Testis (tissue), 2 donors: ENCODE measurements around the gene ZC3H7A.

Experiments
- CTCF ChIP-seq, 3 experiments: fragments of 450-650 bp in 2 of 3; fragments of 200-600 bp in 1 of 3; sonication (generic) in 1 of 3; IDR thresholded peaks; one replicate each; pipeline ENCODE4 v1.5.1; 2016 to 2019; ENCODE audit warnings: antibody characterized with exemption in 3 of 3, mild to moderate bottlenecking in 2 of 3, moderate library complexity in 1 of 3
- POLR2A ChIP-seq: fragments of 450-650 bp; IDR thresholded peaks from one replicate; pipeline ENCODE4 v1.6.1; 2017; ENCODE audit warnings: antibody characterized with exemption, mild to moderate bottlenecking, moderate library complexity

DNA sequence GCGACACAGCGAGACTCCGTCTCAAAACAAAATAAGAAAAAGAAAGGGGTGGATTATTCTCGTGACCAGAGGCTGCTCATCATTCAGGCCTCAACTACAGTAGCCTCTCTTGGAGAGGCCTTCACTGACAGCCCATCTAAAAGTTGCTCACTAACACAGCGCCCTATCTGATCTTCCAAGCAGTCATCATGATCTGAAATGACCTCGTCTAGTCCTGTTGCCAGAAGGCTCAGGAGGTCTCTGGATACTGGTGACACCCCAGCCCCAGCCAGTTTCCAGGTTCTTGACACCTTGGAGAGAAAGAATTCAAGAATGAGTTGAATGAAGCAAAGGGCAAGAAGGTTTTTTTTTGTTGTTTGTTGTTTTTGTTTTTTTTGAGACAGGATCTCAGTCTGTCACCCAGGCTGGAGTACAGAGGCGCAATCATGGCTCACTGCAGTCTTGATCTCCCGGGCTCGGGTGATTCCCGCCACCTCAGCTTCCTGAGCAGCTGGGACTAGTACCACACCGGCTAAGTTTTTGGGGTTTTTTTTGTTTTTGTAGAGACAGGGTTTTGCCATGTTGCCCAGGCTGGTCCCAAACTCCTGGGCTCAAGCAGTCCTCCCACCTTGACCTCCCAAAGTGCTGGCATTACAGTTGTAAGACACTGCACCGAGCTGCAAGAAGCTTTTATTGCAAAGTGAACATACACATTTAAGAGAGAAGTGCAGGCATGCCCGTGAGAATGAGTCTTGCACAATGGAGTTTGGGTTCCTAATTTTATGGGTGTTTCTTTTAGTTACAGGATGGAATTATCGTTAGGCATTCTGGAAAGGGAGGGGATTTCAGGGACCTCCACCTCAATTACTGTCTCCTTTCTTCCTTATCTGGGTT lies 2.7 kb upstream of the ZC3H7A start:
- TF ChIP-seq CTCF (IDR thresholded peaks at IDR 0.05) (no peak), POLR2A (no peak)
